ENCODE measurements around the gene NEIL1.

The NEIL1 gene

GRCh38 chr15:75353604-75354003 lies 6.8 kb downstream of the NEIL1 start:
- H3K9me3 ChIP-seq (ENCODE audit: control insufficient read depth, insufficient read depth, low read length), result peaks cover 5% of the 10 kb centered on the region; the same call in 1 of the 2 replicates
- peaks cover 18% of the 10 kb centered on the region for H3K79me2 ChIP-seq (ENCODE audit: control insufficient read depth, low read length)
- peaks cover 11% of the 10 kb centered on the region for H3F3A ChIP-seq (ENCODE audit: control insufficient read depth, insufficient read depth)
- H4K20me1 ChIP-seq (ENCODE audit: control insufficient read depth, insufficient read depth, low read depth, low read length), result no peaks in the 10 kb centered on the region
- TF ChIP-seq EZH2phosphoT487 (IDR thresholded peaks at IDR 0.05; ENCODE audit: borderline replicate concordance, low read length) (no peak), CTCF (IDR thresholded peaks at IDR 0.05; ENCODE audit: low read depth, low read length, poor library complexity, severe bottlenecking) (no peak)
- peaks cover 28% of the 10 kb centered on the region for H3K4me1 ChIP-seq (ENCODE audit: control insufficient read depth, low read length)
- no peak overlapping the region for H3K27ac ChIP-seq (ENCODE audit: low read depth, low read length)
- H3K27me3 ChIP-seq (ENCODE audit: control insufficient read depth, low read length), result no peaks in the 10 kb centered on the region
- no peaks in the 10 kb centered on the region for H3K9me2 ChIP-seq (replicated peaks; ENCODE audit: control insufficient read depth, low read length)
- no peak overlapping the region for H3K4me2 ChIP-seq (ENCODE audit: low read length)
- peaks cover 76% of the 10 kb centered on the region for H3K36me3 ChIP-seq (ENCODE audit: control insufficient read depth, low read length)
- H3K4me3 ChIP-seq (ENCODE audit: low read length), result no peak overlapping the region

GRCh38 chr15:75354454-75354853 lies 7.6 kb downstream of the NEIL1 start:
- Histone ChIP-seq H3K36me3 (ENCODE audit: control insufficient read depth, low read length) (peaks cover 67% of the 10 kb centered on the region), H4K20me1 (ENCODE audit: control insufficient read depth, insufficient read depth, low read depth, low read length) (no peaks in the 10 kb centered on the region), H3K4me2 (ENCODE audit: low read length) (no peak overlapping the region), H3K27ac (ENCODE audit: low read depth, low read length) (no peak overlapping the region), H3F3A (ENCODE audit: control insufficient read depth, insufficient read depth) (peaks cover 9% of the 10 kb centered on the region), H3K4me1 (ENCODE audit: control insufficient read depth, low read length) (peaks cover 19% of the 10 kb centered on the region), H3K4me3 (ENCODE audit: low read length) (no peak overlapping the region), H3K9me2 (replicated peaks; ENCODE audit: control insufficient read depth, low read length) (no peaks in the 10 kb centered on the region), H3K27me3 (ENCODE audit: control insufficient read depth, low read length) (no peaks in the 10 kb centered on the region), H3K9me3 (ENCODE audit: control insufficient read depth, insufficient read depth, low read length) (no peaks in the 10 kb centered on the region), H3K79me2 (ENCODE audit: control insufficient read depth, low read length) (peaks cover 10% of the 10 kb centered on the region)
- no peak for TF ChIP-seq CTCF (IDR thresholded peaks at IDR 0.05; ENCODE audit: low read depth, low read length, poor library complexity, severe bottlenecking)
- no peak for TF ChIP-seq EZH2phosphoT487 (IDR thresholded peaks at IDR 0.05; ENCODE audit: borderline replicate concordance, low read length)

GRCh38 chr15:75355369-75355768 lies 8.5 kb downstream of the NEIL1 start:
- H3K4me3 ChIP-seq (ENCODE audit: low read length), result no peak overlapping the region
- H3K79me2 ChIP-seq (ENCODE audit: control insufficient read depth, low read length), result peaks cover 7% of the 10 kb centered on the region
- no peak overlapping the region for H3K27ac ChIP-seq (ENCODE audit: low read depth, low read length)
- no peaks in the 10 kb centered on the region for H4K20me1 ChIP-seq (ENCODE audit: control insufficient read depth, insufficient read depth, low read depth, low read length)
- H3K9me2 ChIP-seq (replicated peaks; ENCODE audit: control insufficient read depth, low read length), result no peaks in the 10 kb centered on the region
- H3K9me3 ChIP-seq (ENCODE audit: control insufficient read depth, insufficient read depth, low read length), result no peaks in the 10 kb centered on the region
- peaks cover 10% of the 10 kb centered on the region for H3K4me1 ChIP-seq (ENCODE audit: control insufficient read depth, low read length)
- H3K27me3 ChIP-seq (ENCODE audit: control insufficient read depth, low read length), result no peaks in the 10 kb centered on the region
- no peak overlapping the region for H3K4me2 ChIP-seq (ENCODE audit: low read length)
- peaks cover 6% of the 10 kb centered on the region for H3F3A ChIP-seq (ENCODE audit: control insufficient read depth, insufficient read depth)
- TF ChIP-seq EZH2phosphoT487 (IDR thresholded peaks at IDR 0.05; ENCODE audit: borderline replicate concordance, low read length), result no peak
- TF ChIP-seq CTCF (IDR thresholded peaks at IDR 0.05; ENCODE audit: low read depth, low read length, poor library complexity, severe bottlenecking), result no peak
- peaks cover 60% of the 10 kb centered on the region for H3K36me3 ChIP-seq (ENCODE audit: control insufficient read depth, low read length)

Measured in DOHH2 (cell line).